ENCODE data around the gene ZFHX3.

The ZFHX3 gene

DNA sequence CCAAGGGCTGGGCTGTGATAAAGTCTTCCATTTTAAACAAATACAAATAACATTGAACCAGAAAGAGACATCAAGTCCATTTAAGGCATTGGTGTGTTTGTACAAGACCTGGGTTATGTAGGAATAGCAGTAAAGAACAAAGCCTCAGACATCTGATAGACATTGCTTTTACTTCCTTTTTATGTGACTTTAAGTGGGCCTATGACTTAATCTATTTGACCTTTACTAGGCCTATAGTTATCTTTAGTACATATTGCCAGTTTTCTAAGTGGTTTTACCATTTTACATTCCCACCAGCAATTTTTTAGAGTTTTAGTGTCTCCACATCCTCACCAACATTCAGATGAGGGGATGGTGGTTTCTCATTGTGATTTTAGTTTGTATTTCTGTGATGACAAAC is 298.8 kb downstream of the ZFHX3 start:
- no peak for DNase-seq (ENCODE audit: low read depth in 2 of 2)

- no peak for DNase-seq (ENCODE audit: low read depth in 2 of 2)
Measured at GRCh38 chr16:72744076-72744793, 303.7 kb downstream of the ZFHX3 start.

- no peak for DNase-seq (ENCODE audit: low read depth in 2 of 2)
Measured at GRCh38 chr16:72743011-72743761, 304.7 kb downstream of the ZFHX3 start.

- no peak for DNase-seq (ENCODE audit: low read depth in 2 of 2)
Measured at GRCh38 chr16:72740347-72740746, 307.6 kb downstream of the ZFHX3 start.

DNA sequence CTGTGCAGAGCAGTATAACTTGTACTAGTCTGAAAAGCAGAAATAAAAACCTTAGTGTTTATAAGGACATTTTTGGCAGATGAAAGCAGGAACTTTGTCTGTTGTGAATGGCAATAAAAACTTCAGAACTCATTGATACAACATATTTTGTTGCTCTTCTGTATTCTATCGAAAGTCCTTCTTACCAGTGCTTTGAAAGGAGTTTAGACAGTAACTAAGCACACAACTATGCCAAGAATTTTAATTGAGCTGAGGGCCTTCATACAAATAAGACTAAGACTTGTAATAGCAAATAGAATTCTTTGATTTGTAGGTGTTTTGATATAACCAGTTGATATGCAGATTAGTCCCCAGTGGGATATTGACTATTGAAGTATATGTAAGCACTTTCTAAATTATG is 308.4 kb downstream of the ZFHX3 start:
- DNase-seq (ENCODE audit: low read depth in 2 of 2), result no peak

DNA sequence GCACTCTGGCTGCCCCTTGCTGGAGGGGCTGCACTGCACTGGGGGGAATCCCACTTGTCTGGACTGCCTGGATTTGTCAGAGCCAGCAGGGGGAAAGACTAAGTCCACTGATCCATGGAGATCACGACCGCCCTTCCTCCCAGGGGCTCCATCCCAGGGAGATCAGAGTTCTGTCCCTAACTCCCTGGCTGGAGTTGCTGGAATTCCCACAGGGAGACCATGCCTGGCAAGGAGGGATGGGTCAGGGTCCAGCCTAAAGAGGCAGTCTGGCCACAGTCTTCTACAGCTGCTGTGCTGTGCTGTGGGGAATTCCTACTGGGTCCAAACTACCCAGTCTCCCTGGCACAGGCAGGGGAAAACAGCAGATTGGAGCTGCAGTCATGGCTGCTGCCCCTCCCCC is 311.9 kb downstream of the ZFHX3 start:
- no peak for DNase-seq (ENCODE audit: low read depth in 2 of 2)
